GM12878 (cell line): ENCODE measurements around the gene HLA-DPB1. TPM values are rescaled to one million over a fixed set of nuclear protein-coding genes. Genes with fewer than 3 reads are reported as not detected.

Experiments
- ATAC-seq: fragments of 200-7000 bp; cut with Tn5 transposase; 3 replicates; pipeline ENCODE4 v1.9.1; 2020; ENCODE audit warnings: mild to moderate bottlenecking, moderate library complexity
- BruUV-seq: library from RNA; stranded (reverse); fragments of 400-500 nt; replicated peaks from 2 replicates; lab custom pipeline; 2021; lab: Mats Ljungman, UMichigan
- CTCF ChIA-PET: fragments of 300-600 bp; sonication (Branson Sonifier 250); formaldehyde crosslinking; extraction: SDS; loops from one replicate; lab custom pipeline; 2021; ENCODE audit warnings: inconsistent platforms; lab: Yijun Ruan, JAX
- POLR2A ChIA-PET: fragments of 350-600 bp; formaldehyde crosslinking; extraction: SDS; loops from one replicate; lab custom pipeline; 2021; ENCODE audit warnings: inconsistent platforms; lab: Charles Lee
- RAD21 ChIA-PET: fragments of 300-600 bp; sonication (Branson Sonifier 250); formaldehyde crosslinking; loops from one replicate; lab custom pipeline; 2023; ENCODE audit warnings: antibody characterized with exemption; ENCODE audit not compliant: unreplicated experiment; lab: Charles Lee
- SMC1A ChIA-PET: fragments of 300-600 bp; sonication (Branson Sonifier 250); formaldehyde crosslinking; loops from one replicate; lab custom pipeline; 2023; ENCODE audit not compliant: unreplicated experiment, uncharacterized antibody; lab: Charles Lee
- DNase-seq: peaks from one replicate; pipeline ENCODE4 v3.0.0-alpha.2; 2011; ENCODE audit warnings: low read depth, low spot score
- FAIRE-seq: peaks from 3 replicates; lab custom pipeline; 2011; peaks lifted over from hg19 to GRCh38; lab: Jason Lieb, UNC
- H2AFZ ChIP-seq: 2 replicates; pipeline ENCODE4 v1.6.0; 2011; ENCODE audit warnings: low read depth, low read length, control low read depth; ENCODE audit not compliant: control insufficient read depth
- H3K27ac ChIP-seq: 2 replicates; pipeline ENCODE4 v1.5.1; 2011; ENCODE audit warnings: control low read depth; ENCODE audit not compliant: control insufficient read depth, insufficient read depth
- H3K27me3 ChIP-seq, 2 experiments: replicated peaks in 1 of 2; 2 replicates each; pipeline versions ENCODE4 v1.6.0 to v1.6.1; 2011; ENCODE audit warnings: low read length in 1 of 2; ENCODE audit not compliant: control insufficient read depth in 2 of 2, insufficient read depth in 2 of 2
- H3K36me3 ChIP-seq, 2 experiments: 2 replicates each; pipeline ENCODE4 v1.5.1; 2011; ENCODE audit warnings: low read length in 1 of 2; ENCODE audit not compliant: control insufficient read depth in 2 of 2, insufficient read depth in 2 of 2
- H3K4me1 ChIP-seq: 2 replicates; pipeline ENCODE4 v1.6.1; 2011; ENCODE audit warnings: mild to moderate bottlenecking, low read length, moderate library complexity, mixed read lengths; ENCODE audit not compliant: control insufficient read depth, insufficient read depth
- H3K4me2 ChIP-seq: 2 replicates; pipeline ENCODE4 v1.6.0; 2011; ENCODE audit warnings: control low read depth; ENCODE audit not compliant: control insufficient read depth, insufficient read depth
- H3K4me3 ChIP-seq: fragments of 200-600 bp; sonication (generic); 2 replicates; pipeline ENCODE4 v1.5.1; 2016
- H3K79me2 ChIP-seq: 2 replicates; pipeline ENCODE4 v1.6.0; 2011; ENCODE audit warnings: low read length; ENCODE audit not compliant: control insufficient read depth, insufficient read depth
- H3K9ac ChIP-seq: 2 replicates; pipeline ENCODE4 v1.8.0; 2011; ENCODE audit warnings: low read length, control low read depth, mixed read lengths; ENCODE audit not compliant: control insufficient read depth, insufficient read depth
- H3K9me3 ChIP-seq: replicated peaks from 3 replicates; pipeline ENCODE4 v1.5.1; 2011; ENCODE audit warnings: mild to moderate bottlenecking, low read length; ENCODE audit not compliant: control insufficient read depth, insufficient read depth
- H4K20me1 ChIP-seq: 2 replicates; pipeline ENCODE4 v1.6.0; 2011; ENCODE audit not compliant: control insufficient read depth, insufficient read depth
- FOXM1 ChIP-seq: IDR thresholded peaks from 2 replicates; pipeline ENCODE4 v1.6.1; 2012; ENCODE audit warnings: low read depth, mild to moderate bottlenecking, inconsistent platforms, low read length, moderate library complexity
- HDAC2 ChIP-seq: fragments of 200-600 bp; sonication (generic); IDR thresholded peaks from 2 replicates; pipeline ENCODE4 v1.6.1; 2017
- HDGF ChIP-seq: fragments of 450-650 bp; IDR thresholded peaks from 2 replicates; pipeline ENCODE4 v1.6.1; 2016; ENCODE audit warnings: antibody characterized with exemption
- RCOR1 ChIP-seq: conservative IDR thresholded peaks from 2 replicates; pipeline ENCODE4 v1.6.1; 2012; ENCODE audit warnings: low read depth, low read length, improper control_type of control experiment
- SMAD1 ChIP-seq: fragments of 450-650 bp; IDR thresholded peaks from 2 replicates; pipeline ENCODE4 v1.6.1; 2018; ENCODE audit warnings: mild to moderate bottlenecking, low read depth; ENCODE audit not compliant: partially characterized antibody
- ZNF592 ChIP-seq: fragments of 450-650 bp; IDR thresholded peaks from 2 replicates; pipeline ENCODE4 v1.6.1; 2017; ENCODE audit warnings: mild to moderate bottlenecking, moderate library complexity
- WGBS: methylation state at CpG from one replicate; pipeline ENCODE4 v1.1.6; 2016; ENCODE audit warnings: low lambda C conversion rate; ENCODE audit not compliant: insufficient replicate concordance, insufficient coverage; ENCODE audit errors: missing lambda C conversion rate; 5-methylcytosine and 5-hydroxymethylcytosine counted together
- in situ Hi-C: fragments of 300-500 bp; cut with MboI; formaldehyde crosslinking; loops from 9 replicates; pipeline ENCODE4 v1.14.3; 2018; ENCODE audit warnings: mixed read lengths
- intact Hi-C: fragments of 100-400 bp; cut with micrococcal nuclease; formaldehyde crosslinking; loops from one replicate; pipeline ENCODE4 v1.14.2; 2022; ENCODE audit not compliant: unreplicated experiment
- polyA plus RNA-seq, 11 experiments: library from polyadenylated mRNA; depleted of rRNA in 4 of 11; unstranded in 6 of 11; stranded (reverse) in 5 of 11; fragments of >200 nt; fragmentation: Nextera tagmentation in 4 of 11; fragmentation: Illumina TruSeq in 1 of 11; extraction: Ambion mirVana in 4 of 11; extraction: Trizol in 1 of 11; gene quantifications; 1 replicate in 1 of 11; 2 replicates in 10 of 11; pipeline versions ENCODE4 v1.2.1 to v1.2.3, GENCODE V29; 2011 to 2016; ENCODE audit warnings: inconsistent platforms in 2 of 11, missing spikeins in 2 of 11, low read depth in 1 of 11
- total RNA-seq, 4 experiments: library from RNA; depleted of rRNA in 3 of 4; stranded (reverse); fragments of >200 nt in 3 of 4; fragmentation: Illumina TruSeq in 1 of 4; extraction: Trizol in 1 of 4; gene quantifications; 2 replicates each; pipeline versions ENCODE4 v1.2.1 to v1.2.3, GENCODE V29; 2013 to 2021
- TF ChIP-seq, protein P1 (sequence below): fragments of 450-650 bp; IDR thresholded peaks from 2 replicates; pipeline ENCODE4 v1.6.1; 2017; ENCODE audit warnings: mild to moderate bottlenecking, moderate library complexity
- TF ChIP-seq, protein P2 (sequence below): fragments of 450-650 bp; formaldehyde crosslinking; IDR thresholded peaks from 2 replicates; pipeline ENCODE4 v1.4.0; 2020; ENCODE audit warnings: mild to moderate bottlenecking, moderate library complexity

HLA-DPB1 gene
- total and polyA plus RNA-seq, 10 of the 15 experiments (the other 5 are each of a cell fraction or from before 2014, with no cell fraction given) = 101 to 675 (median 352) TPM

- RAD21 ChIA-PET = interaction anchor here (0.8 to 4.2 kb wide), 5 partner anchors 10 to 130 kb away, joined by 3 to 19 read pairs (median 6); no protein-coding TSS in a partner anchor
- Histone ChIP-seq H3K36me3 (no peaks in the 10 kb centered on the region), H3K27ac (no peak overlapping the region), H3K4me2 (0 out of 2 replicates have a peak overlapping the region, but pooled peaks have one; percentile 49), H3K9ac (no peak overlapping the region), H3K9me3 (peaks cover 7% of the 10 kb centered on the region; the same call in 2 of the 3 replicates), H4K20me1 (no peaks in the 10 kb centered on the region), H2AFZ (no peak overlapping the region), H3K79me2 (no peaks in the 10 kb centered on the region), H3K4me3 (no peak overlapping the region), H3K4me1 (peaks cover 36% of the 10 kb centered on the region), H3K27me3 (peaks cover 0 to 2% of the 10 kb centered on the region in 2 experiments; a peak in 2 of 4 replicates)
- CTCF ChIA-PET = interaction anchor here (0.6 to 8.9 kb wide), 25 partner anchors 9 to 218 kb away, joined by 3 to 184 read pairs (median 4); partner anchors contain the start of gene HLA-DPB1
- 0% methylated on average over 3 of the region's 3 CpGs for WGBS
- intact Hi-C loops (no loop called here), in situ Hi-C loops (loop anchor here (5.0 kb wide), 1 partner anchor 129 kb away; no protein-coding TSS in a partner anchor)
- POLR2A ChIA-PET = interaction anchor here (1.1 to 1.4 kb wide), 2 partner anchors 89 to 124 kb away, joined by 3 read pairs; no protein-coding TSS in a partner anchor
- no peak for DNase-seq
- BruUV-seq = no TSS peak
- FAIRE-seq = peak; percentile 96
- SMC1A ChIA-PET = interaction anchor here (0.7 to 8.9 kb wide), 10 partner anchors 10 to 129 kb away, joined by 3 to 139 read pairs (median 5); partner anchors contain the start of genes HLA-DOA and HLA-DPA1
- peak; percentile 45 for ATAC-seq
- TF ChIP-seq, protein P1, sequence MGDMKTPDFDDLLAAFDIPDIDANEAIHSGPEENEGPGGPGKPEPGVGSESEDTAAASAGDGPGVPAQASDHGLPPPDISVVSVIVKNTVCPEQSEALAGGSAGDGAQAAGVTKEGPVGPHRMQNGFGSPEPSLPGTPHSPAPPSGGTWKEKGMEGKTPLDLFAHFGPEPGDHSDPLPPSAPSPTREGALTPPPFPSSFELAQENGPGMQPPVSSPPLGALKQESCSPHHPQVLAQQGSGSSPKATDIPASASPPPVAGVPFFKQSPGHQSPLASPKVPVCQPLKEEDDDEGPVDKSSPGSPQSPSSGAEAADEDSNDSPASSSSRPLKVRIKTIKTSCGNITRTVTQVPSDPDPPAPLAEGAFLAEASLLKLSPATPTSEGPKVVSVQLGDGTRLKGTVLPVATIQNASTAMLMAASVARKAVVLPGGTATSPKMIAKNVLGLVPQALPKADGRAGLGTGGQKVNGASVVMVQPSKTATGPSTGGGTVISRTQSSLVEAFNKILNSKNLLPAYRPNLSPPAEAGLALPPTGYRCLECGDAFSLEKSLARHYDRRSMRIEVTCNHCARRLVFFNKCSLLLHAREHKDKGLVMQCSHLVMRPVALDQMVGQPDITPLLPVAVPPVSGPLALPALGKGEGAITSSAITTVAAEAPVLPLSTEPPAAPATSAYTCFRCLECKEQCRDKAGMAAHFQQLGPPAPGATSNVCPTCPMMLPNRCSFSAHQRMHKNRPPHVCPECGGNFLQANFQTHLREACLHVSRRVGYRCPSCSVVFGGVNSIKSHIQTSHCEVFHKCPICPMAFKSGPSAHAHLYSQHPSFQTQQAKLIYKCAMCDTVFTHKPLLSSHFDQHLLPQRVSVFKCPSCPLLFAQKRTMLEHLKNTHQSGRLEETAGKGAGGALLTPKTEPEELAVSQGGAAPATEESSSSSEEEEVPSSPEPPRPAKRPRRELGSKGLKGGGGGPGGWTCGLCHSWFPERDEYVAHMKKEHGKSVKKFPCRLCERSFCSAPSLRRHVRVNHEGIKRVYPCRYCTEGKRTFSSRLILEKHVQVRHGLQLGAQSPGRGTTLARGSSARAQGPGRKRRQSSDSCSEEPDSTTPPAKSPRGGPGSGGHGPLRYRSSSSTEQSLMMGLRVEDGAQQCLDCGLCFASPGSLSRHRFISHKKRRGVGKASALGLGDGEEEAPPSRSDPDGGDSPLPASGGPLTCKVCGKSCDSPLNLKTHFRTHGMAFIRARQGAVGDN = no peak
- TF ChIP-seq RCOR1 (no peak), HDAC2 (no peak), SMAD1 (no peak), HDGF (no peak), ZNF592 (peak; percentile 76; the same call in 1 of the 2 replicates), FOXM1 (no peak)
- TF ChIP-seq, protein P2, sequence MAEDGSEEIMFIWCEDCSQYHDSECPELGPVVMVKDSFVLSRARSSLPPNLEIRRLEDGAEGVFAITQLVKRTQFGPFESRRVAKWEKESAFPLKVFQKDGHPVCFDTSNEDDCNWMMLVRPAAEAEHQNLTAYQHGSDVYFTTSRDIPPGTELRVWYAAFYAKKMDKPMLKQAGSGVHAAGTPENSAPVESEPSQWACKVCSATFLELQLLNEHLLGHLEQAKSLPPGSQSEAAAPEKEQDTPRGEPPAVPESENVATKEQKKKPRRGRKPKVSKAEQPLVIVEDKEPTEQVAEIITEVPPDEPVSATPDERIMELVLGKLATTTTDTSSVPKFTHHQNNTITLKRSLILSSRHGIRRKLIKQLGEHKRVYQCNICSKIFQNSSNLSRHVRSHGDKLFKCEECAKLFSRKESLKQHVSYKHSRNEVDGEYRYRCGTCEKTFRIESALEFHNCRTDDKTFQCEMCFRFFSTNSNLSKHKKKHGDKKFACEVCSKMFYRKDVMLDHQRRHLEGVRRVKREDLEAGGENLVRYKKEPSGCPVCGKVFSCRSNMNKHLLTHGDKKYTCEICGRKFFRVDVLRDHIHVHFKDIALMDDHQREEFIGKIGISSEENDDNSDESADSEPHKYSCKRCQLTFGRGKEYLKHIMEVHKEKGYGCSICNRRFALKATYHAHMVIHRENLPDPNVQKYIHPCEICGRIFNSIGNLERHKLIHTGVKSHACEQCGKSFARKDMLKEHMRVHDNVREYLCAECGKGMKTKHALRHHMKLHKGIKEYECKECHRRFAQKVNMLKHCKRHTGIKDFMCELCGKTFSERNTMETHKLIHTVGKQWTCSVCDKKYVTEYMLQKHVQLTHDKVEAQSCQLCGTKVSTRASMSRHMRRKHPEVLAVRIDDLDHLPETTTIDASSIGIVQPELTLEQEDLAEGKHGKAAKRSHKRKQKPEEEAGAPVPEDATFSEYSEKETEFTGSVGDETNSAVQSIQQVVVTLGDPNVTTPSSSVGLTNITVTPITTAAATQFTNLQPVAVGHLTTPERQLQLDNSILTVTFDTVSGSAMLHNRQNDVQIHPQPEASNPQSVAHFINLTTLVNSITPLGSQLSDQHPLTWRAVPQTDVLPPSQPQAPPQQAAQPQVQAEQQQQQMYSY (CRISPR knock-in tag) = no peak
Observed at GRCh38 chr6:33118525-33119123, 42.8 kb downstream of the HLA-DPB1 start.
